Transverse colon (tissue), 4 donors: ENCODE results near the gene KCNIP3. TPM values are rescaled to one million over a fixed set of nuclear protein-coding genes. Genes with fewer than 3 reads are reported as not detected.

Experiments
- DNase-seq: peaks from one replicate; pipeline ENCODE4 v3.0.0-alpha.2; 2019
- H3K27ac ChIP-seq, 4 donors: fragments of 200-600 bp; sonication (generic); 2 replicates each; pipeline ENCODE4 v1.5.1; 2016 to 2018; ENCODE audit warnings: inconsistent platforms in 4 of 4
- H3K27me3 ChIP-seq: fragments of 200-600 bp; sonication (generic); 2 replicates; pipeline ENCODE4 v1.5.1; 2017; ENCODE audit warnings: inconsistent platforms
- H3K36me3 ChIP-seq, 4 donors: fragments of 200-600 bp; sonication (generic); 2 replicates each; pipeline ENCODE4 v1.5.1; 2017 to 2019; ENCODE audit warnings: inconsistent platforms in 4 of 4
- H3K4me1 ChIP-seq, 4 donors: fragments of 200-600 bp; sonication (generic); 2 replicates each; pipeline ENCODE4 v1.5.1; 2017 to 2020; ENCODE audit warnings: inconsistent platforms in 4 of 4
- H3K4me3 ChIP-seq, 4 donors: fragments of 200-600 bp; sonication (generic); 1 replicate in 1 of 4; 2 replicates in 3 of 4; pipeline versions ENCODE4 v1.5.1 to v1.6.1; 2017 to 2019; ENCODE audit warnings: inconsistent platforms in 4 of 4
- H3K9me3 ChIP-seq, 2 donors: fragments of 200-600 bp; sonication (generic); 2 replicates each; pipeline ENCODE4 v1.5.1; 2017 to 2019; ENCODE audit warnings: inconsistent platforms in 2 of 2
- CTCF ChIP-seq, 5 experiments: fragments of 200-600 bp in 3 of 5; fragments of 450-650 bp in 2 of 5; sonication (generic) in 3 of 5; IDR thresholded peaks; 1 replicate in 2 of 5; 2 replicates in 3 of 5; pipeline ENCODE4 v1.5.1; 2016 to 2017; ENCODE audit warnings: antibody characterized with exemption in 5 of 5, inconsistent platforms in 3 of 5, mild to moderate bottlenecking in 2 of 5, moderate library complexity in 1 of 5
- EP300 ChIP-seq: sonication (generic); formaldehyde crosslinking; IDR thresholded peaks from one replicate; pipeline ENCODE4 v1.6.1; 2017; ENCODE audit warnings: antibody characterized with exemption, low read depth
- POLR2A ChIP-seq: fragments of 450-650 bp; IDR thresholded peaks from one replicate; pipeline ENCODE4 v1.6.1; 2016; ENCODE audit warnings: antibody characterized with exemption, mild to moderate bottlenecking, moderate library complexity
- POLR2AphosphoS5 ChIP-seq, 3 donors: sonication (generic); formaldehyde crosslinking; IDR thresholded peaks; one replicate each; pipeline ENCODE4 v1.6.1; 2016; ENCODE audit warnings: antibody characterized with exemption in 3 of 3
- WGBS, 2 donors: methylation state at CpG; one replicate each; pipeline ENCODE4 v1.1.5; 2018; ENCODE audit warnings: low coverage in 1 of 2; 5-methylcytosine and 5-hydroxymethylcytosine counted together
- in situ Hi-C, 4 donors: fragments of 200-750 bp; cut with MboI; loops; one replicate each; pipeline versions ENCODE4 v1.15.0 to v1.15.1; 2017; ENCODE audit warnings: low sequenced_read_pairs in 3 of 4, low pct_ligation_motif_present in 1 of 4, low pct_unique_long_range_greater_than_20kb in 1 of 4
- intact Hi-C: fragments of 100-400 bp; cut with DNase I; formaldehyde crosslinking; loops from one replicate; pipeline ENCODE4 v1.15.1; 2023; ENCODE audit warnings: low total_unique reads
- total RNA-seq, 4 donors: library from RNA; depleted of rRNA; stranded (reverse); fragments of >200 nt; gene quantifications; one replicate each; pipeline ENCODE4 v1.1.0, GENCODE V29; 2016

KCNIP3 gene
- total RNA-seq, 4 donors from 2014 or later, result 1.8 to 4.0 (median 2.2) TPM

DNA sequence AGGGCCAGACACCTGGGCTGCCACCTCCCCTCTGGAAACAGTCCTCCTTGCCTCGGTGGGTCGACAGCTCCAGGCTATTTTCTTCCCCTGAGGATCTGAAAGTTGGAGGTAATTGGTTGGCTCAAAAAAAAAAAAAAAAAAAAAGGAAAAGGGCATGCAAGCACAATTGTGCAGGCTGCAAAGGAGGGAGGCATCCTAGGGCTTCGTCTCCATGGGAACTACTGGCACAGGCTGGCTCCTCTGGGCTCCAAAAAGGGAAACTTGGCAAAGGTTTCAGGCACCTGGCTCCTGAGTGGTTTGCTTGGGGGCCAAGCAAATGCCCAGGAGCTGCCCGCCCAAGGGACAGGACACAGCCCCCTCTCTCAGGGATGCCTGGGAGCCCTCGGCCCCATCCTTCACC is 1.1 kb upstream of the KCNIP3 start:
- intact Hi-C loops, result no loop called here
- WGBS, 2 donors, result 30 to 53% methylated on average over 2 to 5 of the region's 5 CpGs
- in situ Hi-C loops, result no loop called here
- TF ChIP-seq EP300 (no peak), POLR2A (no peak), CTCF (IDR thresholded peaks at IDR 0.05) (no peak), POLR2AphosphoS5 (IDR thresholded peaks at IDR 0.05) (no peak)
- H3K4me1 ChIP-seq, result peaks cover 0 to 9% (median 2%) of the 10 kb centered on the region in 4 donors
- H3K9me3 ChIP-seq, result no peaks in the 10 kb centered on the region
- no peak overlapping the region for H3K4me3 ChIP-seq
- peaks cover 4% of the 10 kb centered on the region for H3K27me3 ChIP-seq
- DNase-seq, result no peak
- no peak overlapping the region for H3K27ac ChIP-seq
- no peaks in the 10 kb centered on the region for H3K36me3 ChIP-seq

DNA sequence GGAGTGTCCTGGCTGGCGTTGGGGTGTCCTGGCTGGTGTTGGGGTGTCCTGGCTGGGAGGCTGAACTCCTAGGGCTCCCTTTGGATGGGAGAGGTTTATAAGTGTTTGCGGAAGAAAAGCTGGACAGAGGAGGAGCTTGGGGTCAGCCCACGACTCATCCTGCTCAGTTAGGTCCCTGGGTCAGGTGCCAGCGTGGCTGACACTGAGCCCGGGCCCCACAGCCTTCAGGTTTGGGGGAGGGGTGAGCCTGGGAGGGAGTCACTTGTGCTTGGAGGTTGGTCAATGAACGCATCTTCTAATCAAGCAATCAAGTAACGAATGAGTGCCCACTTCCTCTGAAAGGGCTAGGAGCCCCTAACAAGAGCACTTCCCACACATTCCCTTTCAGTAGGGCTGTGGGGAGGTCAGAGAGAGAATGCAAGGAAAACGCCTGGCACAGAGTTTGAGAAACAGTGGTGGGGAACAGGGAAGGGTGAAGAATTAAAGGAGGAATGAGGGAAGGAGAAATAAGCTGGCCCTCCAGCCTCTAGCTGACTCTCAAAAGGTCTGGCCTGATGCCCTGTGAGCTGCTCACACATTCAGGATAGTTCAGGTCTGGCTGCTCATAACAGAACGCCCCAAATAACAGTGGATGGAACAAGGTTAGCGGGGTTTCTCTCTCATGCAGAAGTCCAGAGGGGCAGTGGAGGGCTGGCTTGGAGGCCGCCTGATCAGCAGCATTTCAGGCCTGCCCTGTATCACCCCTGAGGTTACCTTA is 670 bp downstream of the KCNIP3 start:
- Histone ChIP-seq H3K4me3 (peak overlapping the region in 1 of 4 donors; percentile 16), H3K4me1 (peaks cover 0 to 9% (median 2%) of the 10 kb centered on the region in 4 donors), H3K27ac (no peak overlapping the region), H3K36me3 (no peaks in the 10 kb centered on the region), H3K27me3 (peaks cover 4% of the 10 kb centered on the region), H3K9me3 (no peaks in the 10 kb centered on the region)
- TF ChIP-seq CTCF (IDR thresholded peaks at IDR 0.05), result no peak
- TF ChIP-seq EP300, result no peak
- no peak for TF ChIP-seq POLR2A
- TF ChIP-seq POLR2AphosphoS5 (IDR thresholded peaks at IDR 0.05), result no peak
- intact Hi-C loops (no loop called here), in situ Hi-C loops (no loop called here)
- no peak for DNase-seq
- 33 to 45% methylated on average over 3 to 11 of the region's 11 CpGs for WGBS, 2 donors

DNA sequence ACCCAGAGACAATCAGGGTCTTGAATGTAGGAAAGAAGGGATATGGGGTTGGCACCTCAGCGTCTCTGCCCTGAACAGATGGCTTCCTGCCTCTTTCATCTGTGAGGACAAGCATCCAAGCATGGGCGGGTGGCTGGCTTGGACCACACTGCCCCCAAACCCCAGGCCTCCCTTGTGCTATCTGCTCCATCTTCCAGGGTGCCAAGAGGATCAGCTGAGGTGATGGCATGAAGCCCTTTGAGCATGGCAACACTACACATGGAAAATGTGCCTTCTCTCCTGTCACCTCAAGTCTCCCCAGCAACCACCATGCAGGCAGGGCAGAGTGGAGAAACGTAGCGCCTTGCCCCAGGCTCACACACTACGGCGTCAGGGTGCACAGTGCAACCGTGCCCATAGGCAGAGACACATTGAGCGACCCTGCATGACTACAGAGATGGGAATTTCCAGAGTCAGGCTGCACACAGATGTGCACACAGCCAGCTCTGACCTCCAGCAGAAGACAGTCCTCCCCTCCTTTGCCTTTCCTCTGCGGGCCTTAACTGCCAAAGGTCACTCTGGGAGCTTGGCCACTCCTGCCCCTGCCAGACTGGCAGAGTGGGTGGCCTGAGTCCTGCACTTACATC is 1.5 kb downstream of the KCNIP3 start:
- H3K4me3 ChIP-seq, result no peak overlapping the region
- WGBS, 2 donors, result 43 to 78% methylated on average over 1 to 9 of the region's 9 CpGs
- intact Hi-C loops, result no loop called here
- no peaks in the 10 kb centered on the region for H3K9me3 ChIP-seq
- no peak overlapping the region for H3K27ac ChIP-seq
- in situ Hi-C loops, result no loop called here
- H3K4me1 ChIP-seq, result peaks cover 0 to 9% (median 2%) of the 10 kb centered on the region in 4 donors
- no peak for TF ChIP-seq EP300
- TF ChIP-seq POLR2AphosphoS5 (IDR thresholded peaks at IDR 0.05), result no peak
- TF ChIP-seq POLR2A, result no peak
- no peak for TF ChIP-seq CTCF (IDR thresholded peaks at IDR 0.05)
- H3K27me3 ChIP-seq, result peaks cover 4% of the 10 kb centered on the region
- DNase-seq, result no peak
- no peaks in the 10 kb centered on the region for H3K36me3 ChIP-seq

DNA sequence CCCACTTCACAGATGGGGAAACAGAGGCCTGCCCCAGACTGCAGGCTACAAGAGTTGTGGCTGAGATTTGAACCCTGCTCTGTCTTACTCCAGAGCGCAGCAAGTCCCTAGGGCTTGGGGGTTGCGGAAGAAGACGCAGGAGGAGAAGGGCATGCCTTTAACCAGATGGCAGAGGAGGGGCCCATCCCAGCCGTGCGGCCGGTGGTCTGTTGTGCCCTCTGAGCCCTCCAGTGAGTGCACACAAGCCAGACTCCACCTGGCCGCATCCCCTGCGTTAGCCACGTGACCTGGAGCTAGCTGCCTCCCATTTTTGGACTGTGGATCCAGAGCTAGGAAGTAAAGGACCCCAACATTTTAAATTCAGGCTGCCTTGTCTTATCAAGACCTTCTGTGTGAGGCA is 2.8 kb downstream of the KCNIP3 start:
- Histone ChIP-seq H3K4me1 (peaks cover 0 to 9% (median 3%) of the 10 kb centered on the region in 4 donors), H3K36me3 (no peaks in the 10 kb centered on the region), H3K9me3 (no peaks in the 10 kb centered on the region), H3K27ac (no peak overlapping the region), H3K27me3 (peaks cover 4% of the 10 kb centered on the region), H3K4me3 (no peak overlapping the region)
- in situ Hi-C loops, result no loop called here
- intact Hi-C loops, result no loop called here
- TF ChIP-seq POLR2AphosphoS5 (IDR thresholded peaks at IDR 0.05) (no peak), CTCF (IDR thresholded peaks at IDR 0.05) (no peak), EP300 (no peak), POLR2A (no peak)
- DNase-seq, result no peak
- WGBS, 2 donors, result 61 to 90% methylated on average over 2 to 7 of the region's 9 CpGs
